GM19328 (cell line): ENCODE data around the gene SLC22A2.
"Not testable (repeated sequence)": the region's sequence is repeated elsewhere in the genome, so short reads cannot be mapped to it uniquely, and the experiment has no call there.

Experiments used
- ATAC-seq: cut with Tn5 transposase; IDR thresholded peaks from one replicate; pipeline ENCODE4 v1.9.1; 2021; ENCODE audit warnings: mild to moderate bottlenecking, moderate library complexity; ENCODE audit not compliant: unreplicated experiment

The SLC22A2 gene

GRCh38 chr6:160252073-160252813 lies 6.4 kb downstream of the SLC22A2 start:
- no peak for ATAC-seq

- ATAC-seq = no peak
These were observed 8.9 kb downstream of the SLC22A2 start for GRCh38 chr6:160249671-160250070.

GRCh38 chr6:160248538-160248937 lies 10.1 kb downstream of the SLC22A2 start:
- no peak for ATAC-seq

GRCh38 chr6:160247457-160247883 lies 11.2 kb downstream of the SLC22A2 start:
- ATAC-seq = no peak

GRCh38 chr6:160240691-160241084 lies 17.9 kb downstream of the SLC22A2 start:
- ATAC-seq = no peak

- no peak for ATAC-seq
These were observed 18.5 kb downstream of the SLC22A2 start for GRCh38 chr6:160239929-160240690.

- ATAC-seq = no peak
These were observed 19.6 kb downstream of the SLC22A2 start for GRCh38 chr6:160238761-160239751.

GRCh38 chr6:160238278-160238711 lies 20.3 kb downstream of the SLC22A2 start:
- ATAC-seq = no peak

GRCh38 chr6:160237597-160238275 lies 20.9 kb downstream of the SLC22A2 start:
- not testable (repeated sequence) for ATAC-seq

GRCh38 chr6:160236235-160236872 lies 22.3 kb downstream of the SLC22A2 start:
- ATAC-seq = not testable (repeated sequence)

GRCh38 chr6:160233950-160234640 lies 24.5 kb downstream of the SLC22A2 start:
- ATAC-seq = not testable (repeated sequence)

- no peak for ATAC-seq
These were observed 30.9 kb downstream of the SLC22A2 start for GRCh38 chr6:160227769-160228161.

GRCh38 chr6:160227038-160227768 lies 31.4 kb downstream of the SLC22A2 start:
- ATAC-seq = no peak

- ATAC-seq = no peak
These were observed 32.5 kb downstream of the SLC22A2 start for GRCh38 chr6:160226118-160226591.

GRCh38 chr6:160224639-160225237 lies 33.9 kb downstream of the SLC22A2 start:
- no peak for ATAC-seq

- ATAC-seq = no peak
These were observed 36.1 kb downstream of the SLC22A2 start for GRCh38 chr6:160222491-160222890.

- ATAC-seq = no peak
These were observed 36.7 kb downstream of the SLC22A2 start for GRCh38 chr6:160221918-160222317.

- ATAC-seq = no peak
These were observed 37.2 kb downstream of the SLC22A2 start for GRCh38 chr6:160221423-160221822.
